ENCODE measurements around the gene XIRP2. TPM values are rescaled to one million over a fixed set of nuclear protein-coding genes. Genes with fewer than 3 reads are reported as not detected.

Gene XIRP2
- polyA plus RNA-seq (2013, experiment 1 of 2): 0.04 TPM
- polyA plus RNA-seq (2013, experiment 2 of 2): 0.04 TPM

- Histone ChIP-seq H3K36me3 (ENCODE audit: control insufficient read depth, insufficient read depth, low read length) (no peaks in the 10 kb centered on the region), H3K9ac (ENCODE audit: low read length) (no peak within 1 kb of the TSS), H3K27ac (ENCODE audit: low read depth, low read length) (no peak within 1 kb of the TSS), H3K23ac (ENCODE audit: low read length) (no peak within 1 kb of the TSS), H3K18ac (ENCODE audit: low read length) (no peak within 1 kb of the TSS), H3K4me2 (ENCODE audit: low read length) (no peak within 1 kb of the TSS), H3K4ac (ENCODE audit: low read depth, low read length) (no peak within 1 kb of the TSS), H2BK15ac (replicated peaks; ENCODE audit: low read depth) (no peak within 1 kb of the TSS), H2BK5ac (ENCODE audit: low read length) (no peak within 1 kb of the TSS), H4K8ac (ENCODE audit: low read depth, low read length) (no peak within 1 kb of the TSS), H2AK5ac (ENCODE audit: low read length) (no peak within 1 kb of the TSS), H2BK120ac (ENCODE audit: low read depth, low read length) (no peak within 1 kb of the TSS), H4K5ac (ENCODE audit: low read length) (no peak within 1 kb of the TSS), H3K56ac (ENCODE audit: low read length) (no peak within 1 kb of the TSS), H3K79me2 (ENCODE audit: control insufficient read depth, insufficient read depth, low read length) (no peaks in the 10 kb centered on the region), H3K79me1 (ENCODE audit: low read length) (no peaks in the 10 kb centered on the region), H3K27me3 (ENCODE audit: insufficient read depth, low read length, poor library complexity) (no peaks in the 10 kb centered on the region), H3K4me3 (ENCODE audit: low read length) (no peak within 1 kb of the TSS), H3K4me1 (ENCODE audit: control insufficient read depth, low read depth, low read length) (no peaks in the 10 kb centered on the region)
- DNase-seq: no peak
- WGBS (ENCODE audit: extremely low coverage, insufficient coverage, low lambda C conversion rate): no CpG with 5 or more reads among the region's 2 CpGs
Observed at GRCh38 chr2:166888180-166888579, at the start of gene XIRP2. TSS of gene XIRP2 (plus strand) at chr2:166888480. CDS start at chr2:166903483, 15,003 bp downstream.

GRCh38 chr2:166841152-166841551 is 47.1 kb upstream of the XIRP2 start:
- Histone ChIP-seq H3K4ac (ENCODE audit: low read depth, low read length) (no peak overlapping the region), H4K5ac (ENCODE audit: low read length) (no peak overlapping the region)

GRCh38 chr2:166841679-166842078 is 46.6 kb upstream of the XIRP2 start:
- H3K23ac ChIP-seq (ENCODE audit: low read length): no peak overlapping the region
- no peaks in the 10 kb centered on the region for H3K4me1 ChIP-seq (ENCODE audit: control insufficient read depth, low read depth, low read length)
- no peak overlapping the region for H4K5ac ChIP-seq (ENCODE audit: low read length)
- no peak overlapping the region for H3K27ac ChIP-seq (ENCODE audit: low read depth, low read length)
- no peak overlapping the region for H3K4me2 ChIP-seq (ENCODE audit: low read length)
- no peaks in the 10 kb centered on the region for H3K79me2 ChIP-seq (ENCODE audit: control insufficient read depth, insufficient read depth, low read length)
- no peak overlapping the region for H3K4me3 ChIP-seq (ENCODE audit: low read length)
- H3K79me1 ChIP-seq (ENCODE audit: low read length): no peaks in the 10 kb centered on the region
- no peaks in the 10 kb centered on the region for H3K27me3 ChIP-seq (ENCODE audit: insufficient read depth, low read length, poor library complexity)
- H2BK5ac ChIP-seq (ENCODE audit: low read length): no peak overlapping the region
- no peak overlapping the region for H4K8ac ChIP-seq (ENCODE audit: low read depth, low read length)
- no peak overlapping the region for H3K9ac ChIP-seq (ENCODE audit: low read length)
- H3K4ac ChIP-seq (ENCODE audit: low read depth, low read length): no peak overlapping the region
- H3K18ac ChIP-seq (ENCODE audit: low read length): no peak overlapping the region
- no peak overlapping the region for H2BK120ac ChIP-seq (ENCODE audit: low read depth, low read length)
- H2AK5ac ChIP-seq (ENCODE audit: low read length): no peak overlapping the region
- H3K36me3 ChIP-seq (ENCODE audit: control insufficient read depth, insufficient read depth, low read length): no peaks in the 10 kb centered on the region
- no peak overlapping the region for H3K56ac ChIP-seq (ENCODE audit: low read length)
- no CpG with 5 or more reads among the region's 1 CpG for WGBS (ENCODE audit: extremely low coverage, insufficient coverage, low lambda C conversion rate)
- DNase-seq: peak; percentile 26
- H2BK15ac ChIP-seq (replicated peaks; ENCODE audit: low read depth): no peak overlapping the region

More at GRCh38 chr2:166841152-166841551, 47.1 kb upstream of the XIRP2 start:
- no peak overlapping the region for H3K4me2 ChIP-seq (ENCODE audit: low read length)
- H3K23ac ChIP-seq (ENCODE audit: low read length): no peak overlapping the region
- H3K4me3 ChIP-seq (ENCODE audit: low read length): no peak overlapping the region
- no peak overlapping the region for H2BK15ac ChIP-seq (replicated peaks; ENCODE audit: low read depth)
- H3K36me3 ChIP-seq (ENCODE audit: control insufficient read depth, insufficient read depth, low read length): no peaks in the 10 kb centered on the region
- peak; percentile 8 for DNase-seq
- no CpG with 5 or more reads among the region's 2 CpGs for WGBS (ENCODE audit: extremely low coverage, insufficient coverage, low lambda C conversion rate)
- no peak overlapping the region for H4K8ac ChIP-seq (ENCODE audit: low read depth, low read length)
- no peaks in the 10 kb centered on the region for H3K27me3 ChIP-seq (ENCODE audit: insufficient read depth, low read length, poor library complexity)
- no peak overlapping the region for H2AK5ac ChIP-seq (ENCODE audit: low read length)
- no peak overlapping the region for H3K9ac ChIP-seq (ENCODE audit: low read length)
- H3K79me1 ChIP-seq (ENCODE audit: low read length): no peaks in the 10 kb centered on the region
- no peaks in the 10 kb centered on the region for H3K4me1 ChIP-seq (ENCODE audit: control insufficient read depth, low read depth, low read length)
- no peak overlapping the region for H3K18ac ChIP-seq (ENCODE audit: low read length)
- H2BK5ac ChIP-seq (ENCODE audit: low read length): no peak overlapping the region
- H2BK120ac ChIP-seq (ENCODE audit: low read depth, low read length): no peak overlapping the region
- no peak overlapping the region for H3K27ac ChIP-seq (ENCODE audit: low read depth, low read length)
- no peaks in the 10 kb centered on the region for H3K79me2 ChIP-seq (ENCODE audit: control insufficient read depth, insufficient read depth, low read length)
- no peak overlapping the region for H3K56ac ChIP-seq (ENCODE audit: low read length)

- Histone ChIP-seq H2AK5ac (ENCODE audit: low read length) (no peak overlapping the region), H3K9ac (ENCODE audit: low read length) (no peak overlapping the region), H3K18ac (ENCODE audit: low read length) (no peak overlapping the region), H3K56ac (ENCODE audit: low read length) (no peak overlapping the region), H2BK120ac (ENCODE audit: low read depth, low read length) (no peak overlapping the region), H4K5ac (ENCODE audit: low read length) (no peak overlapping the region), H3K79me1 (ENCODE audit: low read length) (no peaks in the 10 kb centered on the region), H4K8ac (ENCODE audit: low read depth, low read length) (no peak overlapping the region), H2BK15ac (replicated peaks; ENCODE audit: low read depth) (no peak overlapping the region), H3K27ac (ENCODE audit: low read depth, low read length) (no peak overlapping the region), H3K23ac (ENCODE audit: low read length) (no peak overlapping the region), H3K79me2 (ENCODE audit: control insufficient read depth, insufficient read depth, low read length) (no peaks in the 10 kb centered on the region), H3K4me1 (ENCODE audit: control insufficient read depth, low read depth, low read length) (no peaks in the 10 kb centered on the region), H3K4me2 (ENCODE audit: low read length) (no peak overlapping the region), H3K36me3 (ENCODE audit: control insufficient read depth, insufficient read depth, low read length) (no peaks in the 10 kb centered on the region), H3K27me3 (ENCODE audit: insufficient read depth, low read length, poor library complexity) (no peaks in the 10 kb centered on the region), H3K4ac (ENCODE audit: low read depth, low read length) (no peak overlapping the region), H2BK5ac (ENCODE audit: low read length) (no peak overlapping the region), H3K4me3 (ENCODE audit: low read length) (no peak overlapping the region)
- 100% methylated on average over 1 of the region's 1 CpG for WGBS (ENCODE audit: extremely low coverage, insufficient coverage, low lambda C conversion rate)
- DNase-seq: no peak
Observed at GRCh38 chr2:166844111-166844510, 44.2 kb upstream of the XIRP2 start.

GRCh38 chr2:166862468-166863132 is 25.7 kb upstream of the XIRP2 start:
- Histone ChIP-seq H3K79me1 (ENCODE audit: low read length) (no peaks in the 10 kb centered on the region), H3K23ac (ENCODE audit: low read length) (no peak overlapping the region), H3K4me2 (ENCODE audit: low read length) (no peak overlapping the region), H2BK120ac (ENCODE audit: low read depth, low read length) (no peak overlapping the region), H2BK5ac (ENCODE audit: low read length) (no peak overlapping the region), H3K27me3 (ENCODE audit: insufficient read depth, low read length, poor library complexity) (no peaks in the 10 kb centered on the region), H2BK15ac (replicated peaks; ENCODE audit: low read depth) (no peak overlapping the region), H4K8ac (ENCODE audit: low read depth, low read length) (no peak overlapping the region), H3K4me3 (ENCODE audit: low read length) (no peak overlapping the region), H3K79me2 (ENCODE audit: control insufficient read depth, insufficient read depth, low read length) (no peaks in the 10 kb centered on the region), H3K4me1 (ENCODE audit: control insufficient read depth, low read depth, low read length) (no peaks in the 10 kb centered on the region), H3K36me3 (ENCODE audit: control insufficient read depth, insufficient read depth, low read length) (no peaks in the 10 kb centered on the region), H4K5ac (ENCODE audit: low read length) (no peak overlapping the region), H3K9ac (ENCODE audit: low read length) (no peak overlapping the region), H3K4ac (ENCODE audit: low read depth, low read length) (no peak overlapping the region), H3K56ac (ENCODE audit: low read length) (no peak overlapping the region), H2AK5ac (ENCODE audit: low read length) (no peak overlapping the region), H3K27ac (ENCODE audit: low read depth, low read length) (no peak overlapping the region), H3K18ac (ENCODE audit: low read length) (no peak overlapping the region)
- DNase-seq: no peak
- no CpG with 5 or more reads among the region's 6 CpGs for WGBS (ENCODE audit: extremely low coverage, insufficient coverage, low lambda C conversion rate)
